Measurements from ENCODE around the gene SLC25A28.
A peak's percentile ranks its signal among the peaks of the same experiment; 100 is the strongest.
"Not testable (repeated sequence)": the region's sequence is repeated elsewhere in the genome, so short reads cannot be mapped to it uniquely, and the experiment has no call there.

SLC25A28 gene

GRCh38 chr10:99628923-99629624 lies 8.8 kb upstream of the SLC25A28 start:
- DNase-seq: no peak

DNA sequence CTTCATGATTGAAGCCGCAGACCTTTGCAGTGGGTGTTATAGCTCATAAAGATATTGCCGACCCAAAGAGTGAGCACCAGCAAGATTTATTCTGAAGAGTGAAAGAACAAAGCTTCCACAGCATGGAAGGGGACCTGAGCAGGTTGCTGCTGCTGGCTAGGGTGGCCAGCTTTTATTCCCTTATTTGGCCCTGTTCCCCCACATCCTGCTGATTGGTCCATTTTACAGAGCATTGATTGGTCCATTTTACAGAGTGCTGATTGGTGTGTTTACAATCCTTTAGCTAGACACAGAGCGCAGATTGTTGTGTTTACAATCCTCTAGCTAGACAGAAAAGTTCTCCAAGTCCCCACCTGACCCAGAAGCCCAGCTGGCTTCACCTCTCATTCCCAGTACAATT lies 4.9 kb upstream of the SLC25A28 start:
- not testable (repeated sequence) for DNase-seq

GRCh38 chr10:99623919-99624318 lies 3.7 kb upstream of the SLC25A28 start:
- no peak for DNase-seq

DNA sequence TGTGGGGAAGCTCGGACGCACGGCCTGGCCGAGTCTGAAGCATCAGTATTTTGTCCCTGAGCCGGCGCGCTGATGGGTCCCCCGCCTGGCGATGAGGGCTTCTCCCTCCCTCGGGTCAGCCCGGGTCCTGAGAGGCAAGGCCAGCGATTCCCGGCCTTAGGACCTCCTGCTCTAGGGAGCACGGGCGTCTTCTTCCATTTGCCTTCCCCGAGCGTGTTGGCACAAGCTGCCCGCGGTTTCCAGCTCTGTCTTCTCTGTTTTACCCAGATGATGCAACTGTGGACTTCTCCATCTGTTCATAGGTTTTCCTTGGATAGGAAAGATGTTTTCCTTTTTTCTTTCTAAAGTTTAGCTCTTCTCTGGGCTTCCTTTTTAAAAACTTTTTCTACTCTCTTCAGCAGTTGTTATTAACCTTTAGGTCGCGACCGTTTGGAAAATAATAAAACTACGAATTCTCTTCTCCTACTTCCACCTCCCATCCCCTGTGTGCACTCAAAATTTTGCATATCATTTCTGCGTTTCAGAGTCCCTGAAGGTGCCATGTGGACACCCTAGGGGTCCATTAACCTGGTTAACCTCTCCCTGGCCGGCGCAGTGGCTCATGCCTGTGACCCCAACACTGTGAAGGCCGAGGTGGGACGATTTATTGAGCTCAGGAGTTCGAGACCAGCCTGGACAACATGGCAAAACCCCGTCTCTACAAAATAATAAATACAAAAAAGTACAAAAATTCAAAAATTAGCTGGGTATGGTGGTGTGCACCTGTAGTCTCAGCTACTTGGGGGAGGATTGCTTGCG lies 1.4 kb upstream of the SLC25A28 start:
- no peak for DNase-seq

GRCh38 chr10:99620711-99621453 lies 643 bp upstream of the SLC25A28 start:
- DNase-seq: peak; percentile 91

GRCh38 chr10:99619090-99619800 lies 994 bp downstream of the SLC25A28 start:
- DNase-seq: peak; percentile 13

DNA sequence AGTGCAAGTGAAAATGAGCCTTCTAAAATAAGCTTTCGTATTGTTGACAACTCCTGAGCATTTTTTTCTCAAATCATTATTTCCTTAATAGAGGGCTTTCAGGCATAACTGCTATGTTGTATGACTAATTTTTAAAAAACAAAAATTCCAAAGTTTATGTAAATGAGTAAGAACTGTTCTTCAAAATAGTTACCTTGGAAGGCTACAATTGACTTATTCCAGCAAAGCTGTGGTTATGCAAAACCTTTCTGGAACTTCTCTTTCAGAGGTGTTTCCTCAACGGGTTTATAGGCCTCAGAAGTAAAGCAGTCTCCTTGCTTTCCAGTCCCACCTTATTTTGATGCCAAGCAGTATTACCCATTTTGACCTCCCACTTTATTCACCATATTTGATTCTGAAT lies 2.5 kb downstream of the SLC25A28 start:
- DNase-seq: no peak

DNA sequence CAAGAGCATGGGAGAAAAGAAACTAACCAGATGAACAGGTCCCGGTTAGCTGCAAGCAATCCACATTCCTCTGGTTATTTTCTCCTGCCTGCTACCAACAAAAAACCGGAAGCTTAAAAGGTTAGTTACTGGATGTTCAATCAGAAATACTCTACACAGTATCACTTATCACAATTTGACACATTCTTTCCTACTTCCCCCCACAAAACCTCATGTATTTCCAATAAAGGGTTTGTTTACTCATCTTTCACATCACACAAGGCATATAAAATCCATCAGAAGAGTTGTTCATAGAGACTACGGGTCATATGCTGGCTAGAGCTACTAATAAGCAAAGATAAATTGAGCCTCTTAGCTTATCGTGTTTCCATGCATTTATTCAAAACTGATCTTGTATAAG lies 4.8 kb downstream of the SLC25A28 start:
- no peak for DNase-seq

DNA sequence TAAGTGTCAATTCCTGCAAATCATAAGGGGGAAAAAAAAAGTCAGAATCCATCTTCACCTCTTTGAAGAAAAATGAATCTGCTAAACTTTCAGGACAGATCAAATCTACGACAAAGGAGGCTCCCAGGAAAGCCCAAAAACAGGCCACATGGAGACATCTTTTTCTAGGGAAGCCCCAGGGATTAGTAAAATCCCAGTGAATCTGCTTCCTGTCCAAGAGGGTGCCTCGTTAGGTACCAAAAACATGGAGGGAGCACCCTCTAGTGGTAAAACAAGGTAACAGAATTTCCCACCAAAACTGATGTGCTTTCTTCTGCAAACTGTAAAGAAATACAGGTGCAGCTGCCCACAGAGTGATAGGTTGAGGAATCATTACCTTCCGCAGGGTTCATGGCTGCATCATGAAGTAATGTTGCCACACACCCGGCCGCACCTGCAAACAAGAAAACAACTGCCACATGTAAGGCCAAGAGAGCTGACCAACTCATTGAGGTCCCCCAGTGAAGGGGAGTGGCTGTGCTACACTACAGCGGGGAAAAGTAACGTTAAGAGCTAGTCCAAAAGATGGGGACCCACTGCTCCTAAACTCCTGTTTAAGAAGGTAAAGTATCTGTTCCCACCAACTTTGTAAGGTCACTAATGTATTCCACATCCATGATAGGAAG lies 7.9 kb downstream of the SLC25A28 start:
- no peak for DNase-seq

DNA sequence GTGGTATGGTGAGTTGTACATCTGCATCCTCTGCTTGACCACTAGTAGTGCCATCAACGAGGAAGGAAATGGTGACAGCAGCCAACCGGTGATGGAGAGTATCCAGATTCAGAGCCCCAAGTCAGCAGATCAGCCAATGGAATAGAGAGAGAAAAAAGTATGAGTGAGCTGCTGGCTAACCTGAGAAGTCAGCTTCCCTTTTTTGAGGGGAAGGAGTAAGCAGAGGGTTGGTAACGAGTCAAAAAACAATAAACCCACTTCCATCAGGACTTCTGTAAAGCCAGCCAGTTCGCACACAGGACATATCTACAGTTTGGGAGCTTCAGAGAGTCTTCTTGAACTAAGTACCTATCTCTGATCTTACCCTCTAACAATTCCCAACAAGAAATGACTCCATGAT lies 8.9 kb downstream of the SLC25A28 start:
- DNase-seq: no peak

DNA sequence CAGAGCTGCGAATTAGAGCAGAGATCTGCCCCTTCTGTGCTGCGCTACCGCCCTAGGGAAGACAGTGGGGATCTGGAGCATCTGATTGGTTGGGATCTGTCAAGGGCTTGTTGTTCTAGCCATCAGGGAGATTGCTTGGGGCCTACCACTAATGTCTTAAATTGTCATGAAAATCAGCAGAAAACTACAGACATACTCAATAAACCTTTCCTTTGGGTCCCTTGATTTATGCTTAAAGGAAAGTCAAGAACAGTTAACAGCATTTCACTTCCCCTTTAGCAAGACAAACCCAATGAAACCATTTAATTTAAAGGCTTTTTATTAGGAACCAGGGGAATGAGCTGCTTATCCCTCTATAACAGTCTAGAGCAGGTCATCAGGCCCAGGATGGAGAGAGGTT lies 10.0 kb downstream of the SLC25A28 start:
- no peak for DNase-seq

DNA sequence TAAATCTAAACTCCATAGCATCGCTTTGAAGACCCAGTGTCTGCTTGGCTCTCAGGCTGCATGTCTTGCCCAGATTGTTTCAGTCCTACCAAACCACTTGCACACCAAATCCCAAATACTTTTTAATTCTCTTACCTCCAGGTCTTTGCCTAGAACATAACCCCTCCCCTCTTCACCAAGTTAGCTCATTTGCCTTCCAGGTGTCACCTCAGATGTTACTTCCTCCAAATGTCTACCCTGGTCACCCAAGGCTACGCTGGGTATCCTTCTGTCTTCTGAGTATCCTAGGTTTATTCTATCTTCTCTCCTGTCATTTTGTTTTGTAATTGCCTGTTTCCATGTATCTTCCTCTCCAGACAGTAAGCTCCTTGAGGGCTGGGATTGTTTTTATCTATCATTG lies 11.1 kb downstream of the SLC25A28 start:
- DNase-seq: no peak

DNA sequence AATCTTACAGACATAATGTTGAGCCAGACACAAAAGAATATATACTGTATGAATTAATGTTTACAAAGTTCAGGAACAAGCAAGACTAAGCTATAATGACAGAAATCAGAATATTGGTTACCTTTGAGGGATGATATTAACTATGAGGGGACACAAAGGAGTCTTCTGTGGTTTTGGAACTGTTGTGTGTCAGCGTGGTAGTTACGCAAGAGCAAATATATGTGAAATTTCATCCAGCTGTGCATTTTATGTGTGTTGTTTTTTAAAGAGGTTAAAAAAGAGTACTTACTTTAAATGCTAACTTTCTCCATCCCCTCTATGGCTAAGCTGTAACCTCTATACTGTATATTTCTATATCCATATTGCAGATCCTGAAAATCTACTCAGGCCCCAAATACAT lies 14.9 kb downstream of the SLC25A28 start:
- no peak for DNase-seq

DNA sequence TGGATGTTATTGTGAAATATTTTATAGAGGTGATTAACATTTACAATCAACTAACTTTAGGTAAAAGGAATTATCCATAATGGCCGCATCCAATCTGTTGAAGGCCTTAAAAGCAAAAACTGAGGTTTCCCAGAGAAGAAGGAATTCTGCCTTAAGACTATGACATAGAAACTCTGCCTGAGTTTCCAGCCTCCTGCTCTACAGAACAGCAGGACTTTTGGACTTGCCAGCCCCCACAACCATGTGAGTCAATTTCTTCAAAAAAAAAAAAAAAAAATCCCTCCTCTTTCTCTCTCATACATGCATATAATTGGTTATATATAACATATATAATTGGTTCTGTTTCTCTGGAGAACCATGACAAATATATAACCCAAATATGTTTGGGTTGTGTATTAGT lies 15.4 kb downstream of the SLC25A28 start:
- no peak for DNase-seq

DNA sequence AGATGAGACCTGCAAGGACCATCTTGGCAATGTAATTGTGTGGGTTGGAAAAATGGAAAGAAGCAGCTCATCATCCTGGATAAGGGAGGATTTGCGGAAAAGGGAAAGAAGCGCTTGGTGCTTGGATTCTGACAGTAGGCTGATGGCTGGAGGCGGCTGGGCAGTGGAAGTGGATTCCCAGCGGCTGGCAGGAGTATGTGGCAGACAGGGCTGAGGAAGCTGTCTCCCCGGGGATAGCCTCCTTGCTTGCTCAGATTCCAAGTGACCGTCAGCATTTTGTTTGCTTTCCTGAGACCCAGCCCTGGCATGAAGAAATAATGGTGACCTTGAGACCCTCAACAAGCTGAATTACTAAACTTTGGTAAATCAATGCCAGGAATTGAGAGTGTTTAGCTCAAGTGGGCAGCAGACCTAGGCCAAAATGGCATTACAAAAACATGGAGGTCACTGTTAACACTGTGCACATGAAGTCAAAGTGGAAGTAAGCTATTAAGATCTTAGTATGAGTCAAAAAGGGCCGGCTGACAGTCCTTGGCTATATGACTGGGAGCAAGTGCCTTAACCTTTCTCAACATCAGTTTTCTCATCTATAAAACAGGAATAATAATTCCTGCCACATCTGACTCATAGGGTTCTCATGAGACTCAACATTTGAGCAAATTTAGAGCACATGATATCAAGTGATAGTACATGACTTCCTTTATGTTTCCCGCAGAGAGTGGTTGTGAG lies 21.3 kb downstream of the SLC25A28 start:
- no peak for DNase-seq

GRCh38 chr10:99598011-99598410 lies 22.2 kb downstream of the SLC25A28 start:
- no peak for DNase-seq

DNA sequence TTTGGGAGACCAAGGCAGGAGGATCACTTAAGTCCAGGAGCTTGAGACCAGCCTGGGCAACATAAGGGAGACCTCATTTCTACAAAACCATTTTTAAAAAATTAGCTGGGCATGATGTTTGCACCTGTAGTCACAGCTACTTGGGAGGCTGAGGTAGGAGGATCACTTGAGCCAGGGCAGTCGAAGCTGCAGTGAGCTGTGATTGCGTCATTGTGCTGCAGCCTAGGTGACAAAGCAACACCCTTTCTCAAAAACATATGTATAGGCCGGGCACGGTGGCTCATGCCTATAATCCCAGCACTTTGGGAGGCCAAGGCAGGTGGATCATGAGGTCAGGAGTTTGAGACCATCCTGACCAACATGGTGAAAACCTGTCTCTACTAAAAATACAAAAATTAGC lies 23.5 kb downstream of the SLC25A28 start:
- not testable (repeated sequence) for DNase-seq

- DNase-seq: no peak
Observed at GRCh38 chr10:99595770-99596465, 24.3 kb downstream of the SLC25A28 start.

DNA sequence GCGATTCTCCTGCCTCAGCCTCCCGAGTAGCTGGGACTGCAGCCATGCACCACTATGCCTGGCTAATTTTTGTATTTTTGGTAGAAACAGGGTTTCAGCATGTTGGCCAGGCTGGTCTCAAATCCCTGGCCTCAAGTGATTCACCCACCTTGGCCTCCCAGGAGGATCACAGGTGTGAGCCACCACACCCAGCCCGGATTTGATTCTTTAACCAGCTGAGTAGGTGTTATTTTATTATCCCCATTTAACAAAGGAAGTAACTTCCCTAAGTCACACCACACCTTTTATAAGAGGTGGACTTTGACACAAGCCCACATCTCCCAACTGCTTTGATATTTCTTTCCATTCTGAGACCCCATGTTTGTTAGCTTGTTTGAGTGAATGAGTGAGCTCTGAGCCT lies 25.0 kb downstream of the SLC25A28 start:
- no peak for DNase-seq

- DNase-seq: no peak
Observed at GRCh38 chr10:99593312-99593711, 26.9 kb downstream of the SLC25A28 start.

GRCh38 chr10:99590799-99591198 lies 29.4 kb downstream of the SLC25A28 start:
- DNase-seq: no peak

Data from activated naive CD4-positive, alpha-beta T cell treated with anti-CD3 and anti-CD28 coated beads, Interleukin-2, amount 50 U/mL, for 16 hours (primary cell).